Spleen (tissue), 11 donors: ENCODE results near the gene UNC5A. TPM values are rescaled to one million over a fixed set of nuclear protein-coding genes. Genes with fewer than 3 reads are reported as not detected.

ENCODE experiments used
- DNase-seq: peaks from one replicate; pipeline ENCODE4 v3.0.0-alpha.2; 2020
- H3K27ac ChIP-seq, 8 donors: fragments of 200-600 bp; sonication (generic) in 7 of 8; 1 replicate in 4 of 8; 2 replicates in 4 of 8; pipeline versions ENCODE4 v1.5.0 to v1.8.0; 2016 to 2021; ENCODE audit warnings: inconsistent platforms in 4 of 8, mild to moderate bottlenecking in 4 of 8, moderate library complexity in 1 of 8
- H3K27me3 ChIP-seq, 7 donors: fragments of 200-600 bp; sonication (generic) in 6 of 7; replicated peaks in 1 of 7; 1 replicate in 4 of 7; 2 replicates in 3 of 7; pipeline versions ENCODE4 v1.5.0 to v1.8.0; 2016 to 2021; ENCODE audit warnings: inconsistent platforms in 3 of 7, mild to moderate bottlenecking in 1 of 7
- H3K36me3 ChIP-seq, 6 donors: fragments of 200-600 bp; sonication (generic) in 5 of 6; 1 replicate in 4 of 6; 2 replicates in 2 of 6; pipeline versions ENCODE4 v1.5.0 to v1.8.0; 2016 to 2021; ENCODE audit warnings: inconsistent platforms in 2 of 6
- H3K4me1 ChIP-seq, 6 donors: fragments of 200-600 bp; sonication (generic) in 5 of 6; 1 replicate in 3 of 6; 2 replicates in 3 of 6; pipeline versions ENCODE4 v1.5.0 to v1.8.0; 2016 to 2021; ENCODE audit warnings: inconsistent platforms in 3 of 6
- H3K4me3 ChIP-seq, 8 donors: fragments of 200-600 bp; sonication (generic) in 7 of 8; 1 replicate in 4 of 8; 2 replicates in 4 of 8; pipeline versions ENCODE4 v1.5.0 to v1.8.0; 2016 to 2021; ENCODE audit warnings: inconsistent platforms in 4 of 8, mild to moderate bottlenecking in 4 of 8, moderate library complexity in 2 of 8
- H3K9me3 ChIP-seq, 8 donors: fragments of 200-600 bp; sonication (generic) in 7 of 8; 1 replicate in 4 of 8; 2 replicates in 4 of 8; pipeline versions ENCODE4 v1.5.0 to v1.8.0; 2016 to 2021; ENCODE audit warnings: inconsistent platforms in 4 of 8
- POLR2A ChIP-seq, 3 donors: fragments of 450-650 bp; IDR thresholded peaks; one replicate each; pipeline ENCODE4 v1.5.1; 2017; ENCODE audit warnings: antibody characterized with exemption in 3 of 3, mild to moderate bottlenecking in 1 of 3
- POLR2AphosphoS5 ChIP-seq, 3 donors: sonication (generic); formaldehyde crosslinking; IDR thresholded peaks; one replicate each; pipeline ENCODE4 v1.5.1; 2017; ENCODE audit warnings: antibody characterized with exemption in 3 of 3
- WGBS, 5 donors: extraction: QIAGEN DNeasy Blood & Tissue Kit in 3 of 5; methylation state at CpG; one replicate each; pipeline versions ENCODE4 v1.1.5 to v1.1.7; 2013 to 2018; 5-methylcytosine and 5-hydroxymethylcytosine counted together
- intact Hi-C: fragments of 100-400 bp; cut with DNase I; formaldehyde crosslinking; loops from one replicate; pipeline ENCODE4 v1.15.0; 2023; ENCODE audit warnings: low total_unique reads
- polyA plus RNA-seq, 3 donors: library from polyadenylated mRNA; stranded (reverse); fragments of 200-250 nt; gene quantifications; one replicate each; pipeline ENCODE4 v1.2.1, GENCODE V29; 2013
- total RNA-seq, 7 donors: library from RNA; depleted of rRNA in 3 of 7; stranded (reverse); fragments of >200 nt in 3 of 7; fragmentation: NEBNext Ultra II Directional in 4 of 7; extraction: Animal tissue kit (Norgen Biotek cat#: 25700) in 4 of 7; gene quantifications; one replicate each; pipeline versions ENCODE4 v1.1.0 to v1.2.1, GENCODE V29; 2016 to 2021
- TF ChIP-seq, protein P1 (sequence below), 11 experiments: fragments of 200-600 bp in 7 of 11; fragments of 450-650 bp in 4 of 11; sonication (generic) in 4 of 11; IDR thresholded peaks in 8 of 11; conservative IDR thresholded peaks in 3 of 11; 1 replicate in 7 of 11; 2 replicates in 4 of 11; pipeline versions ENCODE4 v1.4.0 to v1.8.0; 2016 to 2021; ENCODE audit warnings: antibody characterized with exemption in 11 of 11, inconsistent platforms in 4 of 11, mild to moderate bottlenecking in 1 of 11
- donor health status: healthy with polysubstance abuse.
- donor health status: DM: no; HTN: no; CAD: no; lungs with moderate emphysema.
- donor health status: DM: no; HTN: no; CAD: no.
- donor health status: Bipolar disorder and iron deficiency.
- donor health status: healthy.
- donor health status: DM: no; HTN: no; CAD: no.
- donor health status: DM: yes; HTN: yes; CAD: no.

Gene UNC5A
- total and polyA plus RNA-seq, 10 donors = 0.03 to 0.06 TPM; not detected in 8

DNA sequence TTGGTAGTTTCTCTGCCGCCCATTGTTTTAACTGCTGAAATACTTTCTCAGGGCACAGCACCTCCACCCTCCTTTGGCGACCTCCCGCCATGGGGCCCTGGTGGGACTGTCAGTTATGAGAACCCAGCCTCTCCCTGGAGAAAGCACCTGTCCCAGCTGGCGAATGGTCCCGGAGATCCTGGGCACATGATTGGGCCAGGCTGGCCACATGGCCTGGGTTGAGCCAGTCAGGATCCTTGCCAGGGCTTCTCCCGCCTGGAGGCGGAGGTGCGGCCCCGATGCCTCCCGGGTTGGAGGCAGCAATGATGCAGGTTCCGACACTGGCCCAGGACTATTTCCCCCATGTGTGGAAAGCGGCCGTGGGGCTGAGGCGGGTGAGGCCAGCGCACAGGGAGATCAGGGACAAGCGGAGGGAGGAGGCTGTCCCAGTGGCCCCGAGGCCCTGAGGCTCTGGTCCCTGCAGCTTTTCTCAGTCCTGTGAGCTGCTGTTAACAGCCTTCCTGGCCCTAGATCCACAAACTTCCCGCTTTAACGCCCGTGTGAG, 13.6 kb downstream of the UNC5A start:
- H3K27me3 ChIP-seq = peaks cover 0 to 60% (median 13%) of the 10 kb centered on the region in 7 donors
- TF ChIP-seq, protein P1, sequence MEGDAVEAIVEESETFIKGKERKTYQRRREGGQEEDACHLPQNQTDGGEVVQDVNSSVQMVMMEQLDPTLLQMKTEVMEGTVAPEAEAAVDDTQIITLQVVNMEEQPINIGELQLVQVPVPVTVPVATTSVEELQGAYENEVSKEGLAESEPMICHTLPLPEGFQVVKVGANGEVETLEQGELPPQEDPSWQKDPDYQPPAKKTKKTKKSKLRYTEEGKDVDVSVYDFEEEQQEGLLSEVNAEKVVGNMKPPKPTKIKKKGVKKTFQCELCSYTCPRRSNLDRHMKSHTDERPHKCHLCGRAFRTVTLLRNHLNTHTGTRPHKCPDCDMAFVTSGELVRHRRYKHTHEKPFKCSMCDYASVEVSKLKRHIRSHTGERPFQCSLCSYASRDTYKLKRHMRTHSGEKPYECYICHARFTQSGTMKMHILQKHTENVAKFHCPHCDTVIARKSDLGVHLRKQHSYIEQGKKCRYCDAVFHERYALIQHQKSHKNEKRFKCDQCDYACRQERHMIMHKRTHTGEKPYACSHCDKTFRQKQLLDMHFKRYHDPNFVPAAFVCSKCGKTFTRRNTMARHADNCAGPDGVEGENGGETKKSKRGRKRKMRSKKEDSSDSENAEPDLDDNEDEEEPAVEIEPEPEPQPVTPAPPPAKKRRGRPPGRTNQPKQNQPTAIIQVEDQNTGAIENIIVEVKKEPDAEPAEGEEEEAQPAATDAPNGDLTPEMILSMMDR (IDR thresholded peaks at IDR 0.05 in 8 of 11, conservative IDR thresholded peaks at IDR 0.05 in 3 of 11) = no peak
- no peak overlapping the region for H3K27ac ChIP-seq
- intact Hi-C loops = no loop called here
- no peaks in the 10 kb centered on the region for H3K4me1 ChIP-seq
- no peak overlapping the region for H3K4me3 ChIP-seq
- no peaks in the 10 kb centered on the region for H3K36me3 ChIP-seq
- DNase-seq = no peak
- H3K9me3 ChIP-seq = no peaks in the 10 kb centered on the region
- WGBS, 5 donors = 72 to 81% (median 75%) methylated on average over 14 to 20 of the region's 20 CpGs

DNA sequence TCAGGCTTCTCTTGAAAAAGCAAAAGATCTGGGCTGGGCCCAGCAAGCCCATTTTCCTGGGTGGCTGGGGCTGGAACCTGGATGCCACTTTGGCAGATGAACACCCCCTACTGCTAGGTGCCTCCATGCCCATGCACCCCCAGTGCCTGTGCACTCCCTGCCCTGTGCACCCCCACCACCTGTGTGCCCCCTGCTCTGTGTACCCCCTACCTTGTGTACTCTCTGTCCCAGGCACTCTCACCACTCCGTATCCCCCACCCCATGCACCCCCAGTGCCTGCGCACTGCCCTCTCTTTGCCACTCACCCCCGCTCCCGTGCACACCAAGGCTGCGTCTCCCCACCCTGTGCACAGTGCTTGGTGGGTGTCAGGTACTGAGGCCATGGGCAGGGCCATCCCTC, 14.2 kb downstream of the UNC5A start:
- 84 to 91% (median 88%) methylated on average over 5 of the region's 5 CpGs for WGBS, 5 donors
- Histone ChIP-seq H3K27ac (no peak overlapping the region), H3K27me3 (peaks cover 0 to 54% (median 6%) of the 10 kb centered on the region in 7 donors), H3K9me3 (no peaks in the 10 kb centered on the region), H3K36me3 (no peaks in the 10 kb centered on the region), H3K4me3 (no peak overlapping the region), H3K4me1 (no peaks in the 10 kb centered on the region)
- intact Hi-C loops = no loop called here
- no peak for DNase-seq
- no peak for TF ChIP-seq POLR2A (IDR thresholded peaks at IDR 0.05)
- TF ChIP-seq, protein P1 (IDR thresholded peaks at IDR 0.05 in 8 of 11, conservative IDR thresholded peaks at IDR 0.05 in 3 of 11) = no peak
- no peak for TF ChIP-seq POLR2AphosphoS5 (IDR thresholded peaks at IDR 0.05)

DNA sequence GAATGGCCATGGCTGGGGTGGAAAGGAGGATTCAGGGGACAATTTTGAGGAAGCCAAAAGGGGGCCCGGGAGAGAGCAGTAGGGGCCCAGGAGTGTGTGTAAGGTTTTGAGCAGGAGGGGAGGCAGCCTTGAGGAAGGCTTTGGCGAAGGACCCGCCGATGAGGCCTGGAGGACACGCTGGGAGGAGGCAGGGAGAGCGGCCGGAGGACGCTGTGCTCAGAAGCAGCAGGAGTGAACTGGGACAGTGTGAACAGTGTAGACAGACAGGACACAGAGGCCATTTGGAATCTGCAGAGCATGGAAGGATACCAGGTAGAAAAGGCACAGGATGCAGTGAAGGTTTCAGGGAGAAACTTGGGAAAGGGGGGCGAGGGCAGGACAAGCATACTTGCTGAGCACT, 14.9 kb downstream of the UNC5A start:
- Histone ChIP-seq H3K36me3 (no peaks in the 10 kb centered on the region), H3K9me3 (no peaks in the 10 kb centered on the region), H3K27me3 (peaks cover 0 to 48% (median 5%) of the 10 kb centered on the region in 7 donors), H3K4me1 (no peaks in the 10 kb centered on the region), H3K27ac (no peak overlapping the region), H3K4me3 (no peak overlapping the region)
- DNase-seq = no peak
- 83 to 87% (median 87%) methylated on average over 9 of the region's 9 CpGs for WGBS, 5 donors
- TF ChIP-seq POLR2A (IDR thresholded peaks at IDR 0.05) (no peak), POLR2AphosphoS5 (IDR thresholded peaks at IDR 0.05) (no peak)
- TF ChIP-seq, protein P1 (IDR thresholded peaks at IDR 0.05 in 8 of 11, conservative IDR thresholded peaks at IDR 0.05 in 3 of 11) = no peak
- intact Hi-C loops = no loop called here

DNA sequence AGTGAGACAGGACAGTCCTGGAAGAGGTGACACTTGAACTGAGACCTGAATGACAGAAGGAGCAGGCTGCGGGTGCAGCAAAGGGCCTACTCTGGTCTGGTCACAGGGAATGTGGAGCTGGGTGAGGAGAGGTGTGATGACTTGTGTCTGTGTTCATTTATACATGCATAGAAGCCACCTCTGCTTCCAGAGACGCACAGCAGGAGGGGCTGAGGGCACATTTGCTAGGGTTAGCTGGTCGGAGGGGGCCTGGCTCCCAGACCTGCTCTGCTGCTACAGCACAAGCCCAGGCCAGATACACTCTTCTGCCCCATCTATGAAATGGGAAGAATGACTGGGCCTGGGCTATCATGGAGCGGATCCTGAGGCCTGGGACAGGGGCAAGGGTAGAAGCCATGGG, 15.6 kb downstream of the UNC5A start:
- Histone ChIP-seq H3K36me3 (no peaks in the 10 kb centered on the region), H3K9me3 (no peaks in the 10 kb centered on the region), H3K4me1 (no peaks in the 10 kb centered on the region), H3K27me3 (peaks cover 0 to 45% (median 0%) of the 10 kb centered on the region in 7 donors), H3K27ac (no peak overlapping the region), H3K4me3 (no peak overlapping the region)
- WGBS, 5 donors = 76 to 85% (median 79%) methylated on average over 4 of the region's 4 CpGs
- TF ChIP-seq POLR2AphosphoS5 (IDR thresholded peaks at IDR 0.05) = no peak
- intact Hi-C loops = no loop called here
- no peak for DNase-seq
